GM19023 (cell line): ENCODE results near the gene BBC3.
"Not testable (repeated sequence)": the region's sequence is repeated elsewhere in the genome, so short reads cannot be mapped to it uniquely, and the experiment has no call there.

Source experiments
- ATAC-seq: cut with Tn5 transposase; IDR thresholded peaks from one replicate; pipeline ENCODE4 v1.9.1; 2021; ENCODE audit warnings: mild to moderate bottlenecking, moderate library complexity; ENCODE audit not compliant: unreplicated experiment

BBC3 gene, protein sequence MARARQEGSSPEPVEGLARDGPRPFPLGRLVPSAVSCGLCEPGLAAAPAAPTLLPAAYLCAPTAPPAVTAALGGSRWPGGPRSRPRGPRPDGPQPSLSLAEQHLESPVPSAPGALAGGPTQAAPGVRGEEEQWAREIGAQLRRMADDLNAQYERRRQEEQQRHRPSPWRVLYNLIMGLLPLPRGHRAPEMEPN

DNA sequence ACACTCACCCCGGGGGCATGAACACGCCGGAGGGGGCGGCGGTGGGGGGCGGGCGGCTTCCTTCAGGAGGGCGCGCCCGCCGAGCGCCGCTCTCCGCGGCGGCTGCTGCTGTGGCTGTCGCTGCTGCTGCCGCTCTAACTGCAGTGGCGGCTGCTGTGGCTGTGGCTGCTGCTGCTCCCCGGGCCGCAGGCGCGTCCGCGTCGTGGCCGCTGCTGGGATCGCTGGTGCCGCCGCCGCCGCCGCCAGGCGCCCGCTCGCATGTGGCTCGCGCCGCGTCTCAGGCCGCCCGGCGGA, at the start of gene BBC3:
TSS of gene BBC3 (minus strand) at position 279 of the 294 bp plus-strand sequence. CDS start 2,768 bp downstream, outside the sequence.
- peak; percentile 0 for ATAC-seq

DNA sequence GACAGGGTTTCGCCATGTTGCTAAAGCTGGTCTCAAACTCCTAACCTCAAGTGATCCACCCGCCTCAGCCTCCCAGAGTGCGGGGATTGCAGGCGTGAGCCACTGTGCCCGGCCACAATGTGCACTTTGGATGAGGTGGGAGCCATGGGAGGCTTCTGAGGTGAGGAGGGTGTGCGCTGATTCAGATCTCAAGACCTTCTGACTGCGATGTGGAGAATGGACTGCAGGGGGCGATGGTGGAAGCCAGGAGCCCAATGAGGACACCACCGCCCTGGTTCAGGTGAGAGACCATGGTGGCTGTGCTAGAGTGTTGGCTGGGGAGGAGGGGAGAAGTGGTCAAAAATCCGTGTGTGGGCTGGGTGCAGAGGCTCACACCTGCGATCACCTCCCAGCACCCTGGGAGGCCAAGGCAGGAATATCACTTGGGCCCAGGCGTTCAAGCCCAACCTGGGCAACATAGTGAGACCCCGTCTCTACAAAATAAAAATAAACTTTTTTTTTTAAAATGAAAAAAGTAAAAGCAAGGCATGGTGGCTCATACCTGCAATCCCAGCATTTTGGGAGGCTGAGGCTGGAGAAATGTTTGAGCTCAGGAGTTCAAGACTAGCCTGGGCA, 49.3 kb upstream of the BBC3 start:
- no peak for ATAC-seq

DNA sequence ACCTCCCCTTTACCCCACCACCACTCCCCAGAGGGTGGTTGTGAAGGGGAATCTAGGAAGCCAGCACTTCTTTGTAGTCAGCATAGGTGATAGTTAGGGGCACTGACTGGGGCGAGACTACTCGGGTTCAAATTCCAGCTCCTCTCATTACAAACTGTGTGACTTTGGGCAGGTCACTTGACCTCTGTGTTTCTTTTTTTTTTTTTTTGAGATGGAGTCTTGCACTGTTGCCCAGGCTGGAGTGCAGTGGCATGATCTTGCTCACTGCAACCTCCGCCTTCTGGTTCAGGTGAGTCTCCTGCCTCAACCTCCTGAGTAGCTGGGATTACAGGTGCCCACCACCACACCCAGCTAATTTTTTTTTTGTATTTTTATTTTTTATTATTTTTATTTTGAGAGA, 45.5 kb upstream of the BBC3 start:
- ATAC-seq = not testable (repeated sequence)

DNA sequence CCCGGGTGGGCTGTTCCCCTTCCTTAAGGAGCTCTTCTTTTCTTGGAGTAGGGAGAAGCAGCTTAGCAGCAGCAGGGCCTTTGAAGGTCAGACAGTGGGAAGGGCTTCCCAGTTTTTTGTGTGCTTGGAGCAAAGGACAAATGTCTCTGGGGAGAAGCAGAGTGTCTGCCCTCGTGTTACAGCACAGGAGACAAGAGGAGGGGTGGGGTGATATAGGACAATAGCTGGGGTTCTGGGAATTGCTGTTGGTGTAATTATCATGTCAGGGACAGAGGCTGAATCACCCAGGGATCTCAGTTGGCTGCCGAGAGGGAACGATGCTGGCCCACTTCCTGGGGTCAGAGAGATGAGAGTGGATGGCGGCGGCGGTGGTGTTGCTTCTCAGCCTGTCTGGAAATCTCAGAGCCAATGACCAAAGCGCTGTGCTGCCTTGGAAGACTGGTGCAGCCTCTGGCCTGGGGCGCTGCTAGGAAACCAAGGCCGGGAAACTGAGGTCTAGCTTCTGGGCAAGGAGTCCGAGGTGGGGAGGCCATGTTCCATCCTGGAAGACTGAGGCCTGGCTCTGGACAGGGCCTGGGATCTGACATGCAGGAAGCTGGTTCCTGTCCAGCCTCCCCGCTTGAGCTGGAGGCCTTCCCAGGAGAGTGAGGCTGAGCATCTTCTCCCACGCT, 44.9 kb upstream of the BBC3 start:
- ATAC-seq = no peak

DNA sequence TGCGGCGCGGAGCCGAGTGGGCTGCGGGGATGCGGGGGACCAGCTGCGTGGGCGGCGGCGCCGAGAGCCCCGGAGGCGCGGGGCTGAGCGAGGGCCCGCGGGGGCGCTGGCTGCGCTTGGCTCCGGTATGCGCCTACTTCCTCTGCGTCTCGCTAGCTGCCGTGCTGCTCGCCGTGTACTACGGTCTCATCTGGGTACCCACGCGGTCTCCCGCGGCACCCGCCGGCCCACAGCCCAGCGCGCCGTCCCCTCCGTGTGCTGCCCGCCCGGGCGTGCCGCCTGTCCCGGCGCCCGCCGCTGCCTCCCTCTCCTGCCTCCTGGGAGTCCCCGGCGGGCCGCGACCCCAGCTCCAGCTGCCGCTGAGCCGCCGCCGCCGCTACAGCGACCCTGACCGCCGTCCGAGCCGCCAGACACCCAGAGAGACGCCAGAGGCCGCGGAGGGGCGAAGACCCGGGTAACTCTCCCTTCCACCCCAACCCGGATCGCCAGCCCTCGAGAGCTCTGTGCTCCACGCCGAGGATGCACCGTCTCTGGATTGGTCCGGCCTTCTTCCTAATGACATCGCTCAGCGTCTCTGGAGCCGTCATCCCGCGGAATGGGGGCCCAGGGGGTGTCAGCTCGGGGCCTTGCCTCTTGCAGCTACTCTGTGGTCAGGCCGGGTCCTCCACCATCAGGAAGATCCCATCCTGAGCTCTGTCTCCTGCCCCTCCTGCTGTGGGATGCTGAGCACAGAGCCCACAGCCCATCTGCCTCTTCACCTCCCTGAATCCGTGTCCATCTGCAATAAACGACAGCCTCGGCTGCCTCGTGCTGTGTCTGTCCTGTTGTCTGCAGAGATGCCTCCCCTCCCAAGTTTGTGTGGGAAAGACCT, 44.1 kb upstream of the BBC3 start:
- peak; percentile 26 for ATAC-seq

DNA sequence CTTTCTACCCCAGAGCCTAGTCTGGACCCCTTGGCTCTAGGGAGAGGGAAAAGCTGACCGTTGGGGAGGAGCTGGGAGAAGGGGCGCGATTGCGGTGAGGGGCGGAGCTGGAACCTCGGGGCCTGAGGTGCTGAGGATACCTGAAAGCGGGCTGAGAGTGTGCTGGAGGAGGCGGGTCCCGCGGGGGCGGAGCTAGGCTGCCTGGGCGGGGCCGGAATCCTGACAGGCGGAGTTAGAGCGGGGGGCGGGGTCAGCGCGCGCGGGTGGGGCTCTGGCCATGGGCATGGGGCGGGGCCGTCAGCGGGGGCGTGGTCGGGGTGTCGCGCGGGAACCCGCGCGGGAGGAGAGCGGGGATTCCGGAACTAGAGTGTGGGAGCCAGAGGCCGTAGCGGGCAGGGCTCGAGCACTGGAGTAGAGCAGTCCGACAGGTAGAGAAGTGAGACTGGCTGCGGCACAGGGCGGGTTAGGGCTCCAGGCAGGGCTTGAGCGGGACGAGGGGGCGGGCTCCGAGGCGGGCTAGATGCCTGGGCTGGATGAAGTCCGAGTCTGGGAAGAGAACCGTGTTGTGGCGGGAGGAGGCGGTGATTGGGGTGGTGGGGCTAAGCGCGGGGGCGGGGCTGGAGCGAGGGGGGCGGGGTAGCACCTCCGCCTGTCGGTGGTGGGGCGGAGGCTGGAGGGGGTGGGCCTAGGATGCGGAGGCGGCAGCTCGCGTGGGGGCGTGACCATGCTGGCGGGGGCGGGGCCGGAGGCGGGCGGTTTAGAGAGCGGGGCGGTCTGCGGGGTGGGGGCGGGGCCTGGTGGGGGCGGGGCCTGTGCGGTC, 43.3 kb upstream of the BBC3 start, which contains the start of gene INAFM1:
TSS of gene INAFM1 (plus strand) at position 815 of the 820 bp plus-strand sequence. CDS start 35 bp downstream, outside the sequence.
- peak; percentile 67 for ATAC-seq

DNA sequence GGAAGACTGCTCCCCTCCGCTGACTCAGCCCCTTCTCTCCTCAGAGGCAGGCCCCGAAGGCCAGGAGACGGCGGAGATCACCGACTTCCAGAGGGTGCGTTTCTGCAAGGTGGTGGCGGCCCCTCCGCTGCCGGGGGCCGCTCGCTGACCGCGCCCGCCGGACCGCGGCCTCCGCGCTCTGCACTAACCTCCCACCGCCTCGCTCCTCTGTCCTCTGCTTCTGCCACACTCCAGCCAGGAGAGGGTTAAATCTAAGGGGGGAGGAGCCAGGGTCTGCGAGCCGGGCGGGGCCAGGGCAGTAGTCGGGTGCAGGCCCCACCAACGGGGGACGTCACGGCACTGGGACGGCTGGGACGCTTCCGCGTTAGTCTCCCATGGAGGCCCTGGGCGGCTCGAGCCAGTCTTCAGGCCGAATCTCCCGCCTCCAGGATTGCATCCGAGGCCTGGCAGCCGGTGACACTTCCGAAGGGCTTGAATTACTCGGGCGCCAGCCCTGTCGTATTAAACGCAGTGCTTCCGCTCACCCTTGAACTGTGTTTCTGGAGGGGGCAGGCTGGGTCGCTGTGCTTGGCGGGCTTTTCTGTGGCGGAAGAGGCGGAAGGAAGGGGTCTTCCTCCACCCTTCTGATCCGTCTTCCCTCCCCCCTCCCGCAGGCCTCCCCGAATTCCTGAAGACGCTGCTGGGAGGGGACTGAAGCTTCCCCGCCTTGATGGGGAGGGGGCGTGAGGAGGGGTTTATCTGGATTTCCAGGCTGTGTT, 42.5 kb upstream of the BBC3 start:
- peak; percentile 60 for ATAC-seq

DNA sequence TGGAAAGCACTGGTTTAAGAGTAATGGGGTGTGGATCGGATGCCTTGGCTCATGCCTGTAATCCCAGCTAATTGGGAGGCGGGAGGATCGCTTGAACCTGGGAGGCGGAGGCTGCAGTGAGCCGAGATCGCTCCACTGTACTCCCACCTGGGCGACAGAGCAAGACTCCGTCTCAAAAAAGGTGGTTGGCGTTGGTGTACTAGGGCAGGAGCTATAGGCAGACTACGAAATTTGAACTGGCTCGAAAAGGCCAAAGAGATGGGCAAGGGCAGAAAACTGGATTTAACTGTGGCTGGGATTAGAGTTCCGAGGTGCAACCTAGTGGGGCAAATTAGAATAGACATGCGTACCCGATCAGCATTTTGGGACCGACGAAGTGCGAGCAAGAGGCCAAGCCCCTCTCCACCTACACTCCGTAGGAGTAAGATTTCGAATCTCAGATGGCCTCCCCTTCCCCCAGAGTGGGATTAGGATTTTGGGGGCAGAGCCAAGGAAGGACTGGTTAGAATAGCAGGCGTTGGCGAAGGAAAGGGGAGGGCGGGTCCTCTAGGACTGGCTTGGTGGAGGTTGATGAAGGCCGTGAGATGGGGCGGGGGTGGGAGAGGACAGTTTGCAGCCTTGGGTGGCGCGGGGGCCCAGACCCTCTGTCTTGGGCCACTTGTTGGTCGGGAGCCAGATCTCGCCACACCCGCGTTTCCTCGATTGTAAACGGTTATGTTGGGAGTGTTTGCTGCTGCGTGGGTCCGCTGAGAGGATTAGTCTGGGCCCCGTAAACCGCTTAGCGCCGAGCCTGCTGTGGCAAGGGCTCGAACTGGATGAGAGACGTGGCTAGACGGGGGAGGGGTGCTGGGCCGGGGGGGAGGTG, 41.7 kb upstream of the BBC3 start:
- ATAC-seq = no peak

DNA sequence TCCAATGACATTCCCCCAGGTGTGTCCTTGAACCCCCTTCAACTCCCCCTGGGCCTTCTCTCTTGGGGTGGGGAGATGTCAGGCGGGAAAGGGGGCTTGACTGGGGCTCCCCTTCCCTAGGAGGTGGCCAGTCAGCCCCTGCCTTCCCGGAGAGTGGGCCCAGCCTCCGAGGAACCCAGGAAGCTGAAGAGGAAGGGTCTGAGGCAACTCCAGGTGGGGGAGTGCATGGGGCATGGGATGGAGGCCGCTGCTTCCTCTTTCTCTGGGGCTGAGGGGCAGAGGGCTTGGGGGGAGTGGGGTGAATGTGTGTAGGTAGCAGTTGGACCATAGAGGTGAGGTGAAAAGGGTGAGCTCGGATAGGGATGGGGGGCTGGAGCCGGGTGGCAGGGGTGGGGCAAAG, 41.0 kb upstream of the BBC3 start:
- no peak for ATAC-seq

DNA sequence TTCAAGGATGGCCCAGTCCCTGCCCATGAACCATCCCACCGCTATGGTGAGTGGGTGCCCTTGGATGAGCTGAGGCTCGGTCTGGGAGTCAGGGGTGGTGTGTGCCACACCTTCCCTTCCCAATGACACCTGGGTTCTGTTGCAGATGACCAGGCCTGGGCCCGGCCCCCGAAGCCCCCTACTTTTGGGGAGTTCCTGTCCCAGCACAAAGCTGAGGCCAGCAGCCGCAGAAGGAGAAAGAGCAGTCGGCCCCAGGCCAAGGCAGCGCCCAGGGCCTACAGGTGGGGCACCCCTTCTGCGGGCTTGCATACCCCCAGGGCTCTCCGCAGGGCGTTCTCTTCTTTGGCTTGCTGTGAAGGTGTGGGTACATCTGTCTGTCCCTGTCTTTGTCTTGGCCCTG, 39.4 kb upstream of the BBC3 start:
- no peak for ATAC-seq

DNA sequence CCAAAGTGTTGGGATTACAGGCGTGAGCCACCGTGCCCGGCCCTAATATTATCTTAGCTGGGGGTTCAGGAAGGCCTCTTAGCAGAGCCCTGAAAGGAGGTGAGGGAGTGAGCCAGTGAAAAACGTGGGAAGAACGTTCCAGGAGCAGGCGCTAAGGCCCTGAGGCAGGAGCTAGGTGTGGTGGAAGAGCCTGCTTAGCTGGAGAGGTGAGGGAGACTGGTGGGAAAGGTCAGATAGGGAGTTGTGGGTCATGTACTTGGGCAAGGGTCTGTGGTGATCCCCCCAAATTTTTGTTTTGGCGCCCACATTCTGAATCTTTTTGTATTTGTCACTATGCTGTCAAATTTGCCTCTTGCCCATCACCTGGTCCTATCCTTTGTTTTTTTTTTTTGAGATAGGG, 38.6 kb upstream of the BBC3 start:
- ATAC-seq = no peak

DNA sequence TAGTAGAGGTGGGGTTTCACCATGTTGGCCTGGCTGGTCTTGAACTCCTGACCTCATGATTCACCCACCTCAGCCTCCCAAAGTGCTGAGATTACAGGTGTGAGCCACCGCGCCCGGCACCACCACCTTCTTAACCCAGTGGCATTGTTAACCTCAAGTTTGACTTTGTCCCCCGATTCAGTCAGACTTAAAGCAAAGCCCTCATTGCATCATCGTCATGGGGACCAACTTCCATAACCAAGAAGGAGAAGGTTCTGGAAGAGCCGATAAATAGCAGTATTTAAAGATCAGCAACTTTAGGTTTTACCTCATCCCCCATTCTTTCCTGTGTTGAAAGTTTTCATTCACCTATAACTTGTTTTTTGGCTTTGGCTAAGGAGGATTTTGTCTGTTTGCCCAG, 37.0 kb upstream of the BBC3 start:
- no peak for ATAC-seq

DNA sequence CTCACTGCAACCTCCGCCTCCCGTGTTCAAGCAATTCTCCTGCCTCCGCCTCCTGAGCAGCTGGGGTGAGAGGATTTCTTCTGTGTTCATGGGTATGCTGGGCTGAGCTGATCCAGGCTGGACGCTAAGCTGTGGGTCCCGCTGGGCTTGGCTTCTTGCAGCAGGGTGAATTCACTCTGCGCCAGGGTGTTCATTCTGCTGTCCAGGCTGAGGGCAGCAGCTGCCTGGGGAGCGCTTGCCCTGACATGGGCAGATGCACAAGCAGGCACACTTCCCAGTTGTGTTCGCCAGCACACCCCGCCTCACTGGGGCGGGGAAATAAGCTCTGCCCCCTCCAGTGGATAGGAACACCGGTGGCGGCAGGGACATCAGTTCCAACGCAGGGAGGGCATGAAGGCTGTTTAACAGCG, 36.4 kb upstream of the BBC3 start:
- no peak for ATAC-seq

DNA sequence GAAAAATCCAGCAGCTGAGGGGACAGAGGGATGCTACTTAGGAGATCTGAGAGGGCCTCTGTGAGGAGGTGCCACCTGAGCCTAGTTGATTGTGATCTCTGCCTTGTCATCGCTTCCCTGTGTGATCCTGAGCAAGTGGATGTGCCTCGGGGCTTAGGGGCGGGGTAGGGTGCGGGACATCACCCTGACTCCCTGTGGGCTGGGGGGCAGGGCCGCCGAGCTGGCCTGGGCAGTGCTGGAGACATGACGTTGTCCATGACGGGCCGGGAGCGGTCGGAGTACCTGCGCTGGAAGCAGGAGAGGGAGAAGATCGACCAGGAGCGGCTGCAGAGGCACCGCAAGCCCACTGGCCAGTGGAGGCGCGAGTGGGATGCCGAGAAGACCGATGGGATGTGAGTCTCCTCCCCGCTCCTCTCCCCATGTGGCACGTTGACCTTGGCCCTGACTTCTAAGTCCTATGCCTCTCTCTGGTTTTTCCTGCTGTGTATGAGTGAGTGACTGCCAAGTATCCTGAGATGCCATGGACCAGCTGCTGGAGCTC, 35.5 kb upstream of the BBC3 start:
- ATAC-seq = no peak

DNA sequence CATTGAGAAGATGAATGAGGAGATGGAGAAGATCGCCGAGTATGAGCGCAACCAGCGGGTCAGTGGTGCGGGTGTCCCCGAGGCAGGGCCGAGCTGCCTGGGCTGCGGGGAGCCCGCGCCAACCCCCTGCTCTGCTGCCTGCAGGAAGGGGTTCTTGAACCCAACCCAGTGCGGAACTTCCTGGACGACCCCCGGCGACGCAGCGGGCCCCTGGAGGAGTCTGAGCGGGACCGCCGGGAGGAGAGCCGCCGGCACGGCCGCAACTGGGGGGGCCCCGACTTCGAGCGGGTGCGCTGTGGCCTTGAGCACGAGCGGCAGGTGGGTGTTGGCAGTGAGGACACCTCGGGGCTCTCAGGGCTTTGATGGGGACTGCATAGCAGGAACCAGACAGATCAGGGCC, 33.6 kb upstream of the BBC3 start:
- no peak for ATAC-seq

DNA sequence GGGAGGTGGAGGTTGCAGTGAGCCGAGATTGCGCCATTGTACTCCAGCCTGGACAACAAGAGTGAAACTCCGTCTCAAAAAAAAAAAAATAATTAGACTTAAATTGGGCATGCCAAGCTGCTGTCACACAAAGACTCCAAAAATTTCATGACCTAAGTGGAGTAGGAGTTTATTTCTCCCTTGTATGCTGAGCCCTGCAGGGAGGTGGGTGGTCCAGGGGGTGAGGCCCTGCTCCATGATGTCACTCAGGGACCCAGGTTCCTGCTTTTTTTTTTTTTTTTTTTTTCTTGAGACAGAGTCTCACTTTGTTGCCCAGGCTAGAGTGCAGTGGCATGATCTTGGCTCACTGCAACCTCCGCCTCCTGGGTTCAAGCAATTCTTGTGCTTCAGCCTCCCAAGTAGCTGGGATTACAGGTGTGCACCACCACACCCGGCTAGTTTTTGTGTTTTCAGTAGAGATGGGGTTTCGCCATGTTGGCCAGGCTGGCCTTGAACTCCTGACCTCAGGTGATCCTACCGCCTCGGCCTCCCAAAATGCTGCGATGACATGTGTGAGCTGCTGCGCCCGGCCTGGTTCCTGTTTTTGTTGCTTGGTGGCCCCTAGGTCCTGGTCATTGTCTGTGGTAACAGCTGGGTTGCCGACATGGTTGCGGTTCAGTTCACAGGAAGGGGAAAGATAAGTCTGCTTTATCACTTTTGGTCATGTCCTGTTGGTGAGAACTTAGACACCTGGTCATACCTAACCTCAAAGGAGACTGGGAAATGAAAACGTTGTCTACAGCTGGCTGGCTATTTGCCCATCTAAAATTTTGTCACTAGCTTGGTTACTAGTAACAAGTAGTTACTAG, 31.2 kb upstream of the BBC3 start:
- ATAC-seq = not testable (repeated sequence)

DNA sequence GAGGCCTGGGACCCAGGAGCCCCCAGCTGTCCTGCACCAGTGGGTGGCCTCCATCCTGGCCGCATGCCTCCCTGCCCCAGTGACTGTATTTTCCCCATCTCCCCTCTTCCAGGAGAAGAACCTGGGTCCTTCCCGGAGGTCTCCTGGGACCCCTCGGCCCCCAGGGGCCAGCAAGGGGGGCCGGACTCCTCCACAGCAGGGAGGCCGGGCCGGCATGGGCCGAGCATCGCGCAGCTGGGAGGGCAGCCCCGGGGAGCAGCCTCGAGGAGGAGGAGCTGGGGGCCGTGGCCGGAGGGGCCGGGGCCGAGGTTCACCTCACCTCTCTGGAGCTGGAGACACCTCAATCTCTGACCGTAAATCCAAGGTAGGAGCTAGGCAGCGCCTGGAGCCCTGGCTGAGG, 29.5 kb upstream of the BBC3 start:
- ATAC-seq = no peak
